GM12878 (cell line): ENCODE data around the gene SEC24D.

ENCODE experiments used
- BRCA1 ChIP-seq: IDR thresholded peaks from 2 replicates; pipeline ENCODE4 v1.6.1; 2011; ENCODE audit warnings: low read depth, low read length, improper control_type of control experiment
- EZH2 ChIP-seq: IDR thresholded peaks from 2 replicates; pipeline ENCODE4 v1.6.1; 2012; ENCODE audit warnings: low read depth, mild to moderate bottlenecking, control low read depth, inconsistent platforms, low read length, borderline replicate concordance; ENCODE audit not compliant: control insufficient read depth
- JUNB ChIP-seq: IDR thresholded peaks from 2 replicates; pipeline ENCODE4 v1.6.1; 2016; ENCODE audit warnings: antibody characterized with exemption, mild to moderate bottlenecking
- MYB ChIP-seq: fragments of 150-350 bp; IDR thresholded peaks from 2 replicates; pipeline ENCODE4 v1.6.1; 2014; ENCODE audit warnings: mild to moderate bottlenecking, low read depth, low read length, borderline replicate concordance
- NFIC ChIP-seq: IDR thresholded peaks from 2 replicates; pipeline ENCODE4 v1.6.1; 2012; ENCODE audit warnings: low read depth, mild to moderate bottlenecking, inconsistent platforms, low read length, moderate library complexity
- NFYB ChIP-seq: IDR thresholded peaks from 2 replicates; pipeline ENCODE4 v1.6.1; 2011; ENCODE audit warnings: low read depth, mild to moderate bottlenecking, low read length, improper control_type of control experiment, moderate library complexity; ENCODE audit not compliant: insufficient read depth
- POLR2A ChIP-seq: IDR thresholded peaks from 2 replicates; pipeline ENCODE4 v1.6.1; 2011; ENCODE audit warnings: low read depth, mild to moderate bottlenecking, low read length
- POU2F2 ChIP-seq: IDR thresholded peaks from 3 replicates; pipeline ENCODE4 v1.6.1; 2011; ENCODE audit warnings: low read depth, mild to moderate bottlenecking, low read length, borderline replicate concordance
- RFX5 ChIP-seq: IDR thresholded peaks from 2 replicates; pipeline ENCODE4 v1.6.1; 2011; ENCODE audit warnings: low read depth, low read length, improper control_type of control experiment
- SP1 ChIP-seq: IDR thresholded peaks from one replicate; pipeline ENCODE4 v1.6.1; 2011; ENCODE audit warnings: low read depth, low read length
- TARDBP ChIP-seq: IDR thresholded peaks from 2 replicates; pipeline ENCODE4 v1.6.1; 2016; ENCODE audit warnings: borderline replicate concordance
- TF ChIP-seq, protein P1 (sequence below), 3 experiments: IDR thresholded peaks in 2 of 3; conservative IDR thresholded peaks in 1 of 3; 2 replicates each; pipeline ENCODE4 v1.5.1; 2011; ENCODE audit warnings: low read depth in 3 of 3, low read length in 3 of 3, mild to moderate bottlenecking in 3 of 3, control low read depth in 2 of 3, moderate library complexity in 2 of 3, inconsistent platforms in 1 of 3, mixed read lengths in 1 of 3; ENCODE audit not compliant: control insufficient read depth in 2 of 3, insufficient read depth in 1 of 3; ENCODE audit errors: extremely low read depth in 1 of 3

DNA sequence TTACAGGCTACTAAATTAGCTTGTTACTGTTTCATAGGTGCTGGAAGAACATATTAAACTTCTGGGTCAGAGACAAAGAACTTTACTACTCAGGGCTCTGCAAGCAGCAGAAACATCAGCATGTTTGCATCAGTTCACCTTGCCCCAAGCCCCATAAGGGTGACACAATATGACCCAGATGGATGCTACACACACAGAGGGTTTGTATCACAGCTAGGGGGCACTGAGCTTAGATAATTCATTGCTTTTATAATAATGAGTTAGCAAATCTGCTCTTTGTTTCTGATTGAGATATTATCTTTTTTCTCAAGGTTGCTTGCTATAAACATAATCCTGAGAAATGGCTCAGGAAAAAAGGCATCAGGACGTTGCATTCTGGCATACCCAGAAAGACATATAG is 47.9 kb upstream of the SEC24D start:
- TF ChIP-seq JUNB = no peak
- no peak for TF ChIP-seq POU2F2
- TF ChIP-seq, protein P1, sequence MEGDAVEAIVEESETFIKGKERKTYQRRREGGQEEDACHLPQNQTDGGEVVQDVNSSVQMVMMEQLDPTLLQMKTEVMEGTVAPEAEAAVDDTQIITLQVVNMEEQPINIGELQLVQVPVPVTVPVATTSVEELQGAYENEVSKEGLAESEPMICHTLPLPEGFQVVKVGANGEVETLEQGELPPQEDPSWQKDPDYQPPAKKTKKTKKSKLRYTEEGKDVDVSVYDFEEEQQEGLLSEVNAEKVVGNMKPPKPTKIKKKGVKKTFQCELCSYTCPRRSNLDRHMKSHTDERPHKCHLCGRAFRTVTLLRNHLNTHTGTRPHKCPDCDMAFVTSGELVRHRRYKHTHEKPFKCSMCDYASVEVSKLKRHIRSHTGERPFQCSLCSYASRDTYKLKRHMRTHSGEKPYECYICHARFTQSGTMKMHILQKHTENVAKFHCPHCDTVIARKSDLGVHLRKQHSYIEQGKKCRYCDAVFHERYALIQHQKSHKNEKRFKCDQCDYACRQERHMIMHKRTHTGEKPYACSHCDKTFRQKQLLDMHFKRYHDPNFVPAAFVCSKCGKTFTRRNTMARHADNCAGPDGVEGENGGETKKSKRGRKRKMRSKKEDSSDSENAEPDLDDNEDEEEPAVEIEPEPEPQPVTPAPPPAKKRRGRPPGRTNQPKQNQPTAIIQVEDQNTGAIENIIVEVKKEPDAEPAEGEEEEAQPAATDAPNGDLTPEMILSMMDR (IDR thresholded peaks at IDR 0.05 in 2 of 3, conservative IDR thresholded peaks at IDR 0.05 in 1 of 3; ENCODE audit: control insufficient read depth in 2 of 3, extremely low read depth in 1 of 3, insufficient read depth in 1 of 3, low read depth in 3 of 3, low read length in 3 of 3) = peak in 2 of 3 experiments; percentile 9; a peak in 1 of 6 replicates
- TF ChIP-seq NFYB = no peak
- TF ChIP-seq NFIC = no peak
- TF ChIP-seq POLR2A = no peak
- no peak for TF ChIP-seq RFX5
- TF ChIP-seq BRCA1 = no peak
- TF ChIP-seq SP1 = no peak
- TF ChIP-seq TARDBP = no peak
- no peak for TF ChIP-seq EZH2
- TF ChIP-seq MYB = no peak
